H1 (cell line): ENCODE measurements around the gene HOMER1. TPM values are rescaled to one million over a fixed set of nuclear protein-coding genes. Genes with fewer than 3 reads are reported as not detected.

ENCODE experiments used
- CHD7 ChIP-seq: fragments of 300-600 bp; sonication (generic); IDR thresholded peaks from 2 replicates; pipeline ENCODE4 v1.7.1; 2012; ENCODE audit warnings: low read length, moderate library complexity, mild to moderate bottlenecking, inconsistent platforms; ENCODE audit not compliant: insufficient replicate concordance
- CREB1 ChIP-seq: IDR thresholded peaks from 2 replicates; pipeline ENCODE4 v1.6.1; 2012; ENCODE audit warnings: inconsistent platforms
- CTBP2 ChIP-seq: IDR thresholded peaks from 2 replicates; pipeline ENCODE4 v1.7.0; 2011; ENCODE audit warnings: borderline replicate concordance, mild to moderate bottlenecking, moderate library complexity, mixed read lengths, low read length; ENCODE audit not compliant: insufficient read depth, insufficient read length
- EGR1 ChIP-seq: IDR thresholded peaks from 2 replicates; pipeline ENCODE4 v1.6.1; 2011; ENCODE audit warnings: low read depth, low read length, borderline replicate concordance
- MAFK ChIP-seq: IDR thresholded peaks from 2 replicates; pipeline ENCODE4 v1.6.1; 2012; ENCODE audit warnings: low read depth, mild to moderate bottlenecking, improper control_type of control experiment, low read length
- SP1 ChIP-seq: IDR thresholded peaks from 2 replicates; pipeline ENCODE4 v1.6.1; 2011; ENCODE audit warnings: low read depth, low read length
- SP2 ChIP-seq: IDR thresholded peaks from 2 replicates; pipeline ENCODE4 v1.6.1; 2012; ENCODE audit warnings: mild to moderate bottlenecking, low read length, inconsistent platforms
- SP4 ChIP-seq: IDR thresholded peaks from 2 replicates; pipeline ENCODE4 v1.6.1; 2012; ENCODE audit warnings: low read length, inconsistent platforms
- SUZ12 ChIP-seq: fragments of 200-600 bp; sonication (generic); IDR thresholded peaks from 2 replicates; pipeline ENCODE4 v1.6.1; 2012; ENCODE audit warnings: mild to moderate bottlenecking, inconsistent platforms, low read length, moderate library complexity, mixed read lengths
- TBP ChIP-seq: IDR thresholded peaks from 2 replicates; pipeline ENCODE4 v1.6.1; 2011; ENCODE audit warnings: low read depth, low read length, improper control_type of control experiment
- polyA plus RNA-seq, 7 experiments: library from polyadenylated mRNA; depleted of rRNA in 3 of 7; stranded (reverse) in 5 of 7; unstranded in 2 of 7; fragments of >200 nt in 5 of 7; fragments of 200-250 nt in 2 of 7; gene quantifications; 1 replicate in 5 of 7; 2 replicates in 1 of 7; 4 replicates in 1 of 7; pipeline versions ENCODE4 v1.2.1 to v1.2.3, GENCODE V29; 2011 to 2013; ENCODE audit warnings: missing spikeins in 2 of 7, mixed read lengths in 2 of 7
- total RNA-seq: library from RNA; stranded (reverse); fragmentation: NEBNext Ultra II Directional; extraction: Animal tissue kit (Norgen Biotek cat#: 25700); gene quantifications from 2 replicates; pipeline ENCODE4 v1.2.1, GENCODE V29; 2021

The HOMER1 gene
- total and polyA plus RNA-seq, 2 of the 8 experiments (the other 6 are each of a cell fraction or from before 2014, with no cell fraction given) = 6.4 to 57.9 TPM

- TF ChIP-seq CHD7 (no peak), EGR1 (no peak), SP2 (no peak), TBP (no peak), SP1 (no peak), CREB1 (no peak), SUZ12 (no peak), MAFK (no peak), SP4 (no peak), CTBP2 (no peak)
These were observed 5.1 kb downstream of the HOMER1 start (continued) for GRCh38 chr5:79508794-79509193.
